Colonic mucosa (tissue), 4 donors: ENCODE results near the gene SIPA1L3. TPM values are rescaled to one million over a fixed set of nuclear protein-coding genes. Genes with fewer than 3 reads are reported as not detected.

ENCODE experiments used
- DNase-seq: peaks from one replicate; pipeline ENCODE4 v3.0.0-alpha.2; 2020
- H3K27ac ChIP-seq: fragments of 200-600 bp; one replicate; pipeline ENCODE4 v1.8.0; 2021
- H3K27me3 ChIP-seq: fragments of 200-600 bp; one replicate; pipeline ENCODE4 v1.8.0; 2021
- H3K36me3 ChIP-seq: fragments of 200-600 bp; one replicate; pipeline ENCODE4 v1.8.0; 2021
- H3K4me1 ChIP-seq: fragments of 200-600 bp; one replicate; pipeline ENCODE4 v1.8.0; 2021; ENCODE audit warnings: mild to moderate bottlenecking
- H3K4me3 ChIP-seq: fragments of 200-600 bp; one replicate; pipeline ENCODE4 v1.8.0; 2021
- H3K9ac ChIP-seq, 2 donors: one replicate each; pipeline ENCODE4 v1.7.0; 2013; ENCODE audit warnings: control low read depth in 2 of 2, low read depth in 2 of 2, low read length in 2 of 2
- H3K9me3 ChIP-seq: fragments of 200-600 bp; one replicate; pipeline ENCODE4 v1.8.0; 2021
- intact Hi-C: fragments of 100-400 bp; cut with DNase I; formaldehyde crosslinking; loops from one replicate; pipeline ENCODE4 v1.14.1; 2022
- total RNA-seq, 2 donors: library from RNA; stranded (reverse); fragmentation: NEBNext Ultra II Directional in 1 of 2; extraction: Animal tissue kit (Norgen Biotek cat#: 25700) in 1 of 2; gene quantifications; one replicate each; pipeline ENCODE4 v1.2.1, GENCODE V29; 2021
- TF ChIP-seq, protein P1 (sequence below): fragments of 200-600 bp; IDR thresholded peaks from one replicate; pipeline ENCODE4 v1.8.0; 2022; ENCODE audit warnings: antibody characterized with exemption, mild to moderate bottlenecking
- donor health status: healthy.
- donor health status: DM: no; HTN: no; CAD: no.
- donor health status: DM: no; HTN: no; CAD: no.

SIPA1L3 gene
- total RNA-seq, 2 donors from 2014 or later = 98.6 to 113 TPM

DNA sequence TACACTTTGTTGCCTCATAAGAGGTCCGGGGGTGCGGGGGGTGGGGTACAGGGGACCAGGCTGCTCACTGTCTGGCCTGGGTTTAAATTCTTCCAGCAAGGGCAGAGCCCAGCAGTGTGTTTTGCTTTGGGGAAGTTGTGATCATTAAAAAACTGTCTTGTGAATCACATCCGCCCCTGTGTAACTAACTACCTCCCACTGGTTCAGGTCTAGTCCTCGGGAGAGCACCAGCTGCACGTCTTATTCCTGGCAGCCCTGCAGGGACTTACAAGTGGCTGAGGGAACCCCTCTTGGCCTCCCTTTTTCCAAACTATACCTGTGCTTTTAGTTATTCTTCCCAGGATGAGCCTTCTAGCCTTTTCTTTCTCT lies 127.5 kb downstream of the SIPA1L3 start:
- no peak overlapping the region for H3K4me3 ChIP-seq
- H3K9me3 ChIP-seq = no peaks in the 10 kb centered on the region
- H3K27me3 ChIP-seq = no peaks in the 10 kb centered on the region
- DNase-seq = no peak
- intact Hi-C loops = no loop called here
- H3K4me1 ChIP-seq = no peaks in the 10 kb centered on the region
- H3K9ac ChIP-seq = no peak overlapping the region
- no peak overlapping the region for H3K27ac ChIP-seq
- TF ChIP-seq, protein P1, sequence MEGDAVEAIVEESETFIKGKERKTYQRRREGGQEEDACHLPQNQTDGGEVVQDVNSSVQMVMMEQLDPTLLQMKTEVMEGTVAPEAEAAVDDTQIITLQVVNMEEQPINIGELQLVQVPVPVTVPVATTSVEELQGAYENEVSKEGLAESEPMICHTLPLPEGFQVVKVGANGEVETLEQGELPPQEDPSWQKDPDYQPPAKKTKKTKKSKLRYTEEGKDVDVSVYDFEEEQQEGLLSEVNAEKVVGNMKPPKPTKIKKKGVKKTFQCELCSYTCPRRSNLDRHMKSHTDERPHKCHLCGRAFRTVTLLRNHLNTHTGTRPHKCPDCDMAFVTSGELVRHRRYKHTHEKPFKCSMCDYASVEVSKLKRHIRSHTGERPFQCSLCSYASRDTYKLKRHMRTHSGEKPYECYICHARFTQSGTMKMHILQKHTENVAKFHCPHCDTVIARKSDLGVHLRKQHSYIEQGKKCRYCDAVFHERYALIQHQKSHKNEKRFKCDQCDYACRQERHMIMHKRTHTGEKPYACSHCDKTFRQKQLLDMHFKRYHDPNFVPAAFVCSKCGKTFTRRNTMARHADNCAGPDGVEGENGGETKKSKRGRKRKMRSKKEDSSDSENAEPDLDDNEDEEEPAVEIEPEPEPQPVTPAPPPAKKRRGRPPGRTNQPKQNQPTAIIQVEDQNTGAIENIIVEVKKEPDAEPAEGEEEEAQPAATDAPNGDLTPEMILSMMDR = no peak
- H3K36me3 ChIP-seq = no peaks in the 10 kb centered on the region

- intact Hi-C loops = no loop called here
- no peak overlapping the region for H3K9ac ChIP-seq
- H3K9me3 ChIP-seq = no peaks in the 10 kb centered on the region
- H3K27me3 ChIP-seq = no peaks in the 10 kb centered on the region
- TF ChIP-seq, protein P1 = no peak
- no peak for DNase-seq
- H3K4me1 ChIP-seq = no peaks in the 10 kb centered on the region
- H3K27ac ChIP-seq = no peak overlapping the region
- no peaks in the 10 kb centered on the region for H3K36me3 ChIP-seq
- no peak overlapping the region for H3K4me3 ChIP-seq
Observed at GRCh38 chr19:38035515-38036495, 128.8 kb downstream of the SIPA1L3 start.

- DNase-seq = no peak
- no peak overlapping the region for H3K27ac ChIP-seq
- TF ChIP-seq, protein P1 = no peak
- no peaks in the 10 kb centered on the region for H3K9me3 ChIP-seq
- no peak overlapping the region for H3K4me3 ChIP-seq
- no peaks in the 10 kb centered on the region for H3K27me3 ChIP-seq
- H3K4me1 ChIP-seq = no peaks in the 10 kb centered on the region
- intact Hi-C loops = no loop called here
- no peak overlapping the region for H3K9ac ChIP-seq
- no peaks in the 10 kb centered on the region for H3K36me3 ChIP-seq
Observed at GRCh38 chr19:38036707-38037611, 130.0 kb downstream of the SIPA1L3 start.

DNA sequence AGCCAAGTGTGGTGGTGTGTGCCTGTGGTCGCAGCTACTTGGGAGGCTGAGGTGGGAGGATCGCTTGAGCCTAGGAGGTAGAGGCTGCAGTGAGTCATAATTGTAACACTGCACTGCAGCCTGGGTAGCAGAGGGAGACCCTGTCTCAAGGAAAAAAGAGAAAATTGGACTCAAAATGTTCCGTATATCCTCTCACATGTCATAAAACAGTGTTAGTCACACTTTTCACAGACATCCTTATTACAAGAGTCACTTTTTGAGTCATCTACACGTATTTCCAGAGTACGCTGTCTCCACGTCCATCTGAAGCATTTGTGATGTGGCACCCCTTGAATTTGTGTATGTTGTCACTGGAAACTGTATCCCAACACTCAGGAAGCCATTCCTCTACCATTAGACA lies 133.0 kb downstream of the SIPA1L3 start:
- H3K27me3 ChIP-seq = no peaks in the 10 kb centered on the region
- H3K27ac ChIP-seq = no peak overlapping the region
- no peaks in the 10 kb centered on the region for H3K4me1 ChIP-seq
- no peaks in the 10 kb centered on the region for H3K9me3 ChIP-seq
- H3K4me3 ChIP-seq = no peak overlapping the region
- intact Hi-C loops = no loop called here
- H3K9ac ChIP-seq = no peak overlapping the region
- DNase-seq = no peak
- TF ChIP-seq, protein P1 = no peak
- H3K36me3 ChIP-seq = no peaks in the 10 kb centered on the region

GRCh38 chr19:38042132-38042531 lies 135.1 kb downstream of the SIPA1L3 start:
- intact Hi-C loops = no loop called here
- no peaks in the 10 kb centered on the region for H3K4me1 ChIP-seq
- no peak overlapping the region for H3K4me3 ChIP-seq
- H3K27ac ChIP-seq = no peak overlapping the region
- no peak for DNase-seq
- no peaks in the 10 kb centered on the region for H3K9me3 ChIP-seq
- H3K36me3 ChIP-seq = no peaks in the 10 kb centered on the region
- no peak overlapping the region for H3K9ac ChIP-seq
- TF ChIP-seq, protein P1 = no peak
- H3K27me3 ChIP-seq = no peaks in the 10 kb centered on the region
